GM20000 (cell line): ENCODE data around the gene PCBP1.
A peak's percentile ranks its signal among the peaks of the same experiment; 100 is the strongest.

Source experiments
- DNase-seq: peaks from one replicate; pipeline ENCODE4 v3.0.0; 2012; ENCODE audit warnings: low spot score
- TF ChIP-seq, protein P1 (sequence below): IDR thresholded peaks from 2 replicates; pipeline ENCODE4 v1.5.1; 2012; ENCODE audit warnings: mild to moderate bottlenecking, control low read depth; ENCODE audit errors: extremely low read depth, missing control alignments

Gene PCBP1

DNA sequence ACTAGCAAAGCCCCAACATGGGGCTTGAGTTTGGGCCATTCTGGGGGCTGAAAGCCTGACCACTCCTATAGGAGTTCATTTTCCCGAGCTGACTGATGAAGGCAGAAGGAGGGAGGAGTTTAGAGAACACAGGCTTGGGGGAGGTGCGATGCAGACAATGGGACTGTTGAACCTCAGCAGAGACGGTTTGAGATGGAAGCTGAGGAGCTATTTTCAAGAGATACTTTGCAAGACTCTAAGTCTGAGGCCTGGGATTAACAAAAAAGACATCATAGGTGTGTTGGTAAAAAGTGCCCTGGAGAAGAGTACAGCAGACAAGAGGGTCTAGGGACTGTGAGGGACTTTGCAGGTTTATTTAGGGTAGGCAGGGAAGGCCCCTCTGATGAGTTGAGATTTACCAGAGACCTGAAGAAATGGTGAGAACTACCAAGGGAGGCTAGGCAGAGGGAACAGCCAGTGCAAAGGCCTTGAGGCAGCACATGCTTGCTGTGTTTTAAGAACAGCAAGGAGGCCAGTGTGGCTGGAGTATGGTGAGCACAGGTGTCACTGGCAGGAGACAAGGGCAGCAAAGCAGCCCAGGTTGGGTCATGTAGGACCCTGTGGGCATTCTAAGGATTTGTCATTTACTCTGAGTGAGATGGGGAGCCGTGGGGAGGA is 31.6 kb downstream of the PCBP1 start:
- TF ChIP-seq, protein P1, sequence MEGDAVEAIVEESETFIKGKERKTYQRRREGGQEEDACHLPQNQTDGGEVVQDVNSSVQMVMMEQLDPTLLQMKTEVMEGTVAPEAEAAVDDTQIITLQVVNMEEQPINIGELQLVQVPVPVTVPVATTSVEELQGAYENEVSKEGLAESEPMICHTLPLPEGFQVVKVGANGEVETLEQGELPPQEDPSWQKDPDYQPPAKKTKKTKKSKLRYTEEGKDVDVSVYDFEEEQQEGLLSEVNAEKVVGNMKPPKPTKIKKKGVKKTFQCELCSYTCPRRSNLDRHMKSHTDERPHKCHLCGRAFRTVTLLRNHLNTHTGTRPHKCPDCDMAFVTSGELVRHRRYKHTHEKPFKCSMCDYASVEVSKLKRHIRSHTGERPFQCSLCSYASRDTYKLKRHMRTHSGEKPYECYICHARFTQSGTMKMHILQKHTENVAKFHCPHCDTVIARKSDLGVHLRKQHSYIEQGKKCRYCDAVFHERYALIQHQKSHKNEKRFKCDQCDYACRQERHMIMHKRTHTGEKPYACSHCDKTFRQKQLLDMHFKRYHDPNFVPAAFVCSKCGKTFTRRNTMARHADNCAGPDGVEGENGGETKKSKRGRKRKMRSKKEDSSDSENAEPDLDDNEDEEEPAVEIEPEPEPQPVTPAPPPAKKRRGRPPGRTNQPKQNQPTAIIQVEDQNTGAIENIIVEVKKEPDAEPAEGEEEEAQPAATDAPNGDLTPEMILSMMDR: no peak

DNA sequence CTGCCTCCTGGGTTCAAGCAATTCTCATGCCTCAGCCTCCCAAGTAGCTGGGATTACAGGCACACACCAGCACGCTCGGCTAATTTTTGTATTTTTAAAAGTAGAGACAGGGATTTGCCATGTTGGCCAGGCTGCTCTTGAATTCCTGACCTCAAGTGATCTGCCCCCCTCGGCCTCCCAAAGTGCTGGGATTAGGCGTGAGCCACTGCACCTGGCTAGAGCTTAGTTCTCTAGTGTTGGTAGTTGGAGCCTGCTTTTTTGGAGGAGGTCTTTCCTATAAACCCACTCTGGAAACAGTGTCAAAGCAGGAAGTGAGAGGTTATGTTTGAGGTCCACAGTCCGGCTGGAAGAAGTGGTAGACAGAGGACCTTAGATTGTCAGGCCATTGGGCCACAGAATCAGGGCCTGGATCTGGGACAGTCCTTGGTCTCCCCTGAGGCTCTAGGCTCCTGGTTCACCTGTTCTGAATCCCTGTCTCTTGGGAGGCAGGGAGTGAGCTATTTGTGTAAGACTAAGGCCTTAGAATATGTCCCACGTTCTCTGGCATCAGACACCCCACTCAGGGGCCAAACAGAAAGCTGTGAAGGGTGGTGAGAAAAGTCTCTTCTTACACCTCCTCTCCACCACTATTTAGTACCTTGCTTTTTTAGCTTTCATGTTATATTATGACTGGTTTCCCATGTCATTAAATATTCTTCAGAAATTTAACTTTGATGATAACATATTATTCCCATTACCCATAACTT is 34.5 kb downstream of the PCBP1 start:
- TF ChIP-seq, protein P1: no peak
- peak; percentile 39 for DNase-seq

More for the DNA sequence above, 31.6 kb downstream of the PCBP1 start:
- no peak for DNase-seq

DNA sequence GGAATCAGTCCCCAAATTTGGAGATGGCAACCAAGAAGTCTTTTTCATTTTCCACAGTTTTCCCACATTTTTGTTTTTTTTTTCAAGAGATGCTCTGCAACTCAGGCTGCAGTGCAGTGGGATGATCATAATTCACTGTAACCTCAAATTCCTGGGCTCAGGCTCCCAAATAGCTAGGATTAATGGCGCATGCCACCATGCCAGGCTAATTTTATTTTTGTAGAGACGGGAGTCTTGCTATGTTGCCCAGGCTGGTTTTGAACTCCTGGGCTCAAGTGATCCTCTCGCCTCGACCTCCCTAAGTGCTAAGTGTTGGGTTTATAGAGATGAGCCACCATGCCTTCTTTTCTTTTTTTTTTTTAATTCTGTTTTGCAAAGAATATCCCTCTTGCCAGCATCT is 35.2 kb downstream of the PCBP1 start:
- TF ChIP-seq, protein P1: no peak
- no peak for DNase-seq

DNA sequence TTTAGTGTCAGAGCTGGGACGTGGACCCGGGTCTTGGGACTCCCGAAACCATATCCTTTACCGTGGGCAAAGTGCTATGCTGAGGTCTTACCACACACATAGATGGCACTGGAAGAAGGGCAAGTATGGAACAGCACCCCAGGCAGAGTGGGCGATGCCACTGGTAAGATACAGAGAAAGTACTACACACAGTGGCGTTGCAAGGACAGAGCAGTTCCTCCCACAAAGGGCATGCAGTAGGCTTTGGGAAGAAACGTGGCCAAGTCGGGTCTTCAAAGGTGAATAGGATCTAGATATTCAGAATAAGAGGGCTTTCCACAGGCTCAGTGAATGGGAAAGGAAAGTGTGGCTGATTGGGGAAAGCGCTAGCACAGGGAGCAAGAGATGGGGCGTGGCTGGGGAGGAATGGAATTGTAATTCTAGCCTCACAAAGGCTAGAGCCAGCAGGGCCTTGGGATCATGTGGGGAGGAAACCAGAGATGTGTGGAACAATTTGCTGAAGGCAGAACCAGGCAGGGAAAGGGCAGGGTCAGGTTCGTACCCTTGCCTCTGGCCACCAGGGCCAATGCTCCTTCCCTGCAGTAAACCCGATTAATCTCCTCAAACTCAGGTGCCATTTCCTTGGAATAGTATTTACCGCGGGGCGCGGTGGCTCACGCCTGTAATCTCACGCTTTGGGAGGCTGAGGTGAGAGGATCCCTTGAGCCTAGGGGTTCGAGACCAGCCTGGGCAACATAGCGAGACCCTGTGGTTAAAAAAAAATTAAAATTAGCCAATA is 36.0 kb downstream of the PCBP1 start:
- TF ChIP-seq, protein P1: no peak
- DNase-seq: no peak

DNA sequence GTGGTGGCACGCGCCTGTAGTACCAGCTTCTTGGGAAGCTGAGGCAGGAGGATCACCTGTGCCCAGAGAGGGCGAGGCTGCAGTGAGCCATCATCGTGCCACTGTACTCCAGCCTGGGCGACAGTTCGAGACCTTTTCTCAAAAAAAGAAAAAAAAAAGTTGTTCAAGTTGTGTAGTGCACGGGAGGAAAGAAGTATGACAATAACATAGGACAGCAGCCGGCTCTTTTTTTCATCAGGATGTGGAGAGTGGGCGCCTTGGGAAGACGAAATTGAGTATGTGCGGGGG is 36.5 kb downstream of the PCBP1 start:
- TF ChIP-seq, protein P1: no peak
- no peak for DNase-seq

DNA sequence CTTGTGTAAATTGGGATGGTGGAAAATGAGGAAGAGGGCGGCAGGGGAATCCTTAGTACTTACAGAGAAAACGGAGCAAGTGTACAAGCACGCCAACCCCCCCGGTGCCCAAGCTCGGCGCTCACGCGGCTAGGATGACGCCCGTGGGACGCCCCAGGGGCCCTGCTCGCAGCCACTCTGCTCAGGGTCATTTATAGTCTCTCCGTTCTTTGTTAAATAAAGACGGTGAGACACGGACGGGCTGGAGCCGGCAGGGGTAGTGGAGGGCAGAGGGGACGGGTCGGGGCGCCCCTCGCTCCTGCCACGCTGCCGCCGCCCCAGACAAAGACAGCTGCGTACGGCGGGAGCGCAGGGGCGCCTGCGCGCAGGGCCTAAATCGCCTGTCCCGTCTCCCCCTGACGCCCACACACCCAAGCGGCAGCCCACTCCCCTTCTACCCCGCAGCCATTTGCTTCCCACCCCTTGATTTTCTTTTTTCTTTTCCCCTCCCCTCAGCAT is 37.8 kb downstream of the PCBP1 start:
- TF ChIP-seq, protein P1: no peak
- DNase-seq: peak; percentile 49

DNA sequence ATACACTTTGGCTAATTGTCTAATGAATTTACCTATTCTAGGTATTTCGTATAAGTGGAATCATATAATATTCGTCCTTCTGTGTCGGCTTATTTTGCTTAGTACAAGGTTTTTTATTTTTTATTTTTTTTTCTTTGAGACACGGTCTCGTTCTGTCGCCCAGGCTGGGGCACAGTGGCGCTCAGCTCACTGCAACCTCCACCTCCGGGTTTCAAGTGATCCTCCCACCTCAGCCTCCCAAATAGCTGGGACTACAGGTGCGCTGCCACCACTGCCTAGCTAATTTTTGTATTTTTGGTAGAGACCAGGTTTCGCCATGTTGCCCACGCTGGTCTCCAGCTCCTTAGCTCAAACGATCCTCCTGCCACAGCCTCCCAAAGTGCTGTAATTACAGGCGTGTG is 38.2 kb downstream of the PCBP1 start:
- DNase-seq: no peak
- TF ChIP-seq, protein P1: no peak
